Measurements from ENCODE around the gene ZC3H12A.

- TF ChIP-seq POLR2AphosphoS5 (IDR thresholded peaks at IDR 0.05; ENCODE audit: insufficient read depth in 1 of 2, low read depth in 1 of 2) (no peak), POLR2A (IDR thresholded peaks at IDR 0.05) (no peak)
Observed at GRCh38 chr1:37485902-37486679, 11.7 kb downstream of the ZC3H12A start.

Data from vagina (tissue), 2 donors.